KOPT-K1 (cell line): Measurements from ENCODE around the gene TRPM3.

ENCODE experiments used
- H3K27ac ChIP-seq: fragments of 200-600 bp; sonication (generic); 2 replicates; pipeline ENCODE4 v1.5.1; 2016; ENCODE audit warnings: antibody characterized with exemption, mild to moderate bottlenecking, low read depth, low read length; ENCODE audit not compliant: poor library complexity, severe bottlenecking
- H3K36me3 ChIP-seq: fragments of 200-600 bp; sonication (generic); 2 replicates; pipeline ENCODE4 v1.5.1; 2017; ENCODE audit warnings: antibody characterized with exemption, mild to moderate bottlenecking, low read length, moderate library complexity; ENCODE audit not compliant: insufficient read depth
- H3K9me3 ChIP-seq: fragments of 200-600 bp; sonication (generic); 2 replicates; pipeline ENCODE4 v1.5.1; 2017; ENCODE audit warnings: antibody characterized with exemption, low read length, mild to moderate bottlenecking; ENCODE audit not compliant: insufficient read depth, poor library complexity, severe bottlenecking

Gene TRPM3

GRCh38 chr9:70603020-70603411, 518.4 kb downstream of the TRPM3 start:
- H3K9me3 ChIP-seq: no peaks in the 10 kb centered on the region
- no peak overlapping the region for H3K27ac ChIP-seq
- no peaks in the 10 kb centered on the region for H3K36me3 ChIP-seq

GRCh38 chr9:70602321-70603019, 519.0 kb downstream of the TRPM3 start:
- Histone ChIP-seq H3K9me3 (no peaks in the 10 kb centered on the region), H3K36me3 (no peaks in the 10 kb centered on the region), H3K27ac (no peak overlapping the region)

GRCh38 chr9:70601000-70601951, 520.1 kb downstream of the TRPM3 start:
- Histone ChIP-seq H3K9me3 (no peaks in the 10 kb centered on the region), H3K36me3 (no peaks in the 10 kb centered on the region), H3K27ac (no peak overlapping the region)

DNA sequence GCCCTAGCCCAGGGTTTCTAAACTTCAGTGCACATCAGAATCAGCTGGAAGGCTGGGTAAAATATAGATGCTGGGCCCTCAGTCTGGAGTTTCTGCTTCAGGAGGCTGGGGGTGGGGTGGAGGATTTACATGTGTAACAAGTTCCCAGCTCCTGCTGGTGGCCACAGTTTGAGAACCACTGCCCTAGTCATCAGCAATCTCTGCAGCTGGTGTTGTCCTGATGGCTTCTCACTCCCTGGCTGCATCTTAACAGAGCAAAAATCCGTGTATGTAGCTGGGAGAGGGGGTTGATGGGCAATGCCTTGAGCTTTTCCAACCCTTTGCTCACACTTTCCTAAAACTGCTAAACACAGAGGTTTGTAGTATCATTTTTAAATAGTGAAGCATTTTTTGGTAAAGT, 520.9 kb downstream of the TRPM3 start:
- H3K27ac ChIP-seq: no peak overlapping the region

DNA sequence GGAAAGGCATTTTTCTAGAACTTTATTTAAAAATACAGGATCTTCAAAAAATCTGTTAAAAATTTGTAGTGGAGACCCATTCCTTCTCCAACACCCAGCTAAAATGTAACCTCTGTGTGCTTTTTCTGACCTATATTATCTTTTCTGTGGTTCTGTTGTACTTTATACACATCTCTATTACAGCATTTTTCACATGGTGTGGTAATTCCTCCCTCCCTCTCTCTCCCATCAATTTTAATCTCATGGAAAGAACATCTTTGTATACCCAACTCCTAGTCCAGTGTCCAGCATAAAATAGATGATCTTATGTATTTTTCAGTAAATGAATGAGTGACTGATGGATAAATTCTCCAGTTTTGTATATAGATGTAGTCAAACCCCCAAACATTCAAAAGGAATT, 523.5 kb downstream of the TRPM3 start:
- no peaks in the 10 kb centered on the region for H3K9me3 ChIP-seq
- no peak overlapping the region for H3K27ac ChIP-seq
- H3K36me3 ChIP-seq: no peaks in the 10 kb centered on the region

More for the DNA sequence above, 520.9 kb downstream of the TRPM3 start:
- Histone ChIP-seq H3K36me3 (no peaks in the 10 kb centered on the region), H3K9me3 (no peaks in the 10 kb centered on the region)

DNA sequence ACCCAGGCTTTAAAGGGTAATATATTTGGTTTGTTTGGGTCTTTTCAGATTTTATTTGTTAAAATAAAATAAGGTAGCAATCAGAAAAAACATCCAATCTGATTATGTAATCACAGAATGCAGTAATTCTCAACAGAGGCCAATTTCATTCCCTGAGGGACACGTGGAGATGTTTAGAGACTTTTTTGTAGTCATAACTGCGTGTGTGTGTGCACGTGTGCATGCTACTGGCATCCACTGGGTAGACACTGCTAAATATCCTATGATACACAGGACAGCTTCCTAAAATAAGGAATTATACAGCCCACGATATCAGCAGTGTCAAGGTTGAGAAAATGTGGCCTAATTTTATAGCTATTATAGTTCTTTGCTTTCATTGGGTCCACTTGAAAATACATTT, 526.2 kb downstream of the TRPM3 start:
- H3K27ac ChIP-seq: no peak overlapping the region
- no peaks in the 10 kb centered on the region for H3K9me3 ChIP-seq
- H3K36me3 ChIP-seq: no peaks in the 10 kb centered on the region

- Histone ChIP-seq H3K27ac (no peak overlapping the region), H3K36me3 (no peaks in the 10 kb centered on the region), H3K9me3 (no peaks in the 10 kb centered on the region)
These were observed 527.0 kb downstream of the TRPM3 start for GRCh38 chr9:70594386-70594944.

DNA sequence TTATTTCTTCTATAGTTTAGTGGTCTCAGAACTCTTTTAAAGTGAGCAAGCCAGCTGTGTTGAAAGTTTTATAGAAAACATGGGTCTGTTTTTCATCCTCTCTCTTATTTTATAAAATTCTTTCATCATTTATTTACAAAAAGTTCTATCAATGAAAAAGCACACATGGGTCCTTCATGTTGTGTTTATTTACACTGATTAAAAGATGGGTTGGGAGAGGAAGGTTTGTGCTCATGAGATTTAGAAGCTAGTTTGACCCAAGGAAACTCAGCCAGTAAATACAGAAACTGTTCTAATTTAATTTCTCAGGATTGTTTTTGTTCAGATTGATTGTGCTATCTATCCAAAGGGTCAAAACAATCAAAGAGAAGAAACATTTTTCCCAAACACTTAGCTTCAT, 528.2 kb downstream of the TRPM3 start:
- H3K9me3 ChIP-seq: no peaks in the 10 kb centered on the region
- H3K36me3 ChIP-seq: no peaks in the 10 kb centered on the region
- H3K27ac ChIP-seq: no peak overlapping the region

DNA sequence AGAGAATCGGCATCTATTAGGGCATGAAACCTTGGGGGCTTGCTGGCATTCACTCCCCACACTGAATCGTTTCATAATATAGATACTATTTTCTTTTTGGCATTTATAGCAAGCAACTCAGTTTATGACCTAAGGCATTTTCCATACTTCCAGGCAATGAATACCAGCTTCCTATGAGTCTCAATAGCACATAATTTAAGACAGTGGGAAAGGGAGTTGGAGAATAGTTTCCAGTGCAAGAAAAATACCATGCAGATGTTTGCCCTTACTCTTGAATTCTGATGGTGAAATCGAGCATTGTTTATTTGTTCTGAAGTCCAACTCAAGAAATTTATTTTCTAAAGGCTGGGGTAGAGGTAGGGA, 531.1 kb downstream of the TRPM3 start:
- H3K36me3 ChIP-seq: no peaks in the 10 kb centered on the region
- H3K9me3 ChIP-seq: no peaks in the 10 kb centered on the region
- H3K27ac ChIP-seq: no peak overlapping the region

GRCh38 chr9:70589571-70590314, 531.7 kb downstream of the TRPM3 start:
- H3K36me3 ChIP-seq: no peaks in the 10 kb centered on the region
- H3K27ac ChIP-seq: no peak overlapping the region

DNA sequence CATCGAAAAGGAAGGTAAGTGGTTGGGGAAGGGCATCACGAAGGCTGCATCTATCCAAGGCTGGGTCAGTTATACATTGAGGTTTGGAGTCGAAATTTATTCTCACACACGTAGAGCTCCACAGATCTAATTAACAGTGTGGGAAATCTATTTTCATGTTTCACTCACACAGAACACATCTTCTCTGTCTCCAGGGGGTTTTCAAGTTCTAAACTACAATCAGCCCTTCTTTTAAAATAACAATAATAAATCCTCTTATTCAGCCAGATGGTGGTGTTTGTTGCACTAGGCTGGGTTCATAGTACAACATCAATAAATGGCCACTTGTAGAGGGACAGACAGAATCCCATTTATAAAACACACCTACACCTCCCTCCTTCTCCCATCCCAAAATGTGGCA, 532.4 kb downstream of the TRPM3 start:
- H3K36me3 ChIP-seq: no peaks in the 10 kb centered on the region
- no peak overlapping the region for H3K27ac ChIP-seq
- no peaks in the 10 kb centered on the region for H3K9me3 ChIP-seq

More at GRCh38 chr9:70589571-70590314, 531.7 kb downstream of the TRPM3 start:
- H3K9me3 ChIP-seq: no peaks in the 10 kb centered on the region

- no peaks in the 10 kb centered on the region for H3K36me3 ChIP-seq
- H3K9me3 ChIP-seq: no peaks in the 10 kb centered on the region
- no peak overlapping the region for H3K27ac ChIP-seq
These were observed 533.0 kb downstream of the TRPM3 start for GRCh38 chr9:70588381-70588780.

DNA sequence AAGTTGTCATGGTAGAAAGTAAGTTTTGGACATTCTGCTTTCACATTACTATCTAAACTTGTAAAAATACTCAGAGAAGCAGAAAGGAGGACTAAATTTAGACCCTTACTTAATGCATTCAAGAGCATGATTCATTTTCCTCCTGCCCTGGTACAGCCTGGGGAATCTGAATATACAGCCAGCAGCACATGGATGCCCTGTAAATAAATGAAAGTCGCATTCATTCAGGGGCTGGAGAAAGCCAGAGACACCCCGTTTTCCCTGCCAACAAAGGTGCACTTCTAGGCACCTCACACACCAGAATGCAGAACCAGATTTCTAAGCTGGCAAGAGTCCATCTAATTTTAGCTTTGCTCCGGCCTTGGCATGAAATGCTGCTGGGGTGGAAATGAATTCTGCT, 534.2 kb downstream of the TRPM3 start:
- no peaks in the 10 kb centered on the region for H3K9me3 ChIP-seq
- no peak overlapping the region for H3K27ac ChIP-seq
- H3K36me3 ChIP-seq: no peaks in the 10 kb centered on the region

DNA sequence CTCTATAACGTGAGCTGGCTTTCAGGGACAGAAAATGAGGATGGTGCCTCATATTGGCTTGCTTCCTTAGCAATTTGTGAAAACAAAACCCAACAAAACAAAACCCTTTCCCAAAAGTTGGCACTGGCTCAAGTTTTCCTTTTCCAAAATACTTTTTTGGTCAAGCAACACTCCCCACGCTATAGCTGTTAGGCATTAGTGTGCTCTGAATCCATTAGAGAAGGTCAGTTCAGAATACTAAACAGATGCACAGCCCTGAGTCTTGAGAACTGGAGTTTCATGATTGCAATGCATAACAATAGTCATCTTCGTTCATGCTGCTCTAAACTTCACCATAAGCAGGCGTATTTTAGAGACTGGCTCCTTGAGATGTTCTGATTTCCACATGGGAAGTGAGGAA, 534.9 kb downstream of the TRPM3 start:
- Histone ChIP-seq H3K36me3 (no peaks in the 10 kb centered on the region), H3K27ac (no peak overlapping the region), H3K9me3 (no peaks in the 10 kb centered on the region)

GRCh38 chr9:70581955-70582350, 539.5 kb downstream of the TRPM3 start:
- Histone ChIP-seq H3K27ac (no peak overlapping the region), H3K9me3 (no peaks in the 10 kb centered on the region), H3K36me3 (no peaks in the 10 kb centered on the region)
